Measurements from ENCODE around the gene AP3B1. TPM values are rescaled to one million over a fixed set of nuclear protein-coding genes. Genes with fewer than 3 reads are reported as not detected.
A peak's percentile ranks its signal among the peaks of the same experiment; 100 is the strongest.

The AP3B1 gene
- total RNA-seq, 1 experiment from 2014 or later, result 41.8 TPM

- H3K4me1 Mint-ChIP-seq, result peaks cover 34 to 57% of the 10 kb centered on the region in 2 experiments
- no peak overlapping the region for H3T11ph ChIP-seq (ENCODE audit: low read length)
- H3K27me3 ChIP-seq (ENCODE audit: insufficient read depth, low read length), result no peaks in the 10 kb centered on the region
Measured at GRCh38 chr5:77984587-77984986, 309.9 kb downstream of the AP3B1 start.

More at GRCh38 chr5:77984587-77984986, 309.9 kb downstream of the AP3B1 start:
- H3K9me3 ChIP-seq (ENCODE audit: control insufficient read depth, low read depth, low read length), result no peaks in the 10 kb centered on the region
- H3K27me3 Mint-ChIP-seq (ENCODE audit: low read depth), result peaks cover 60% of the 10 kb centered on the region
- H3K56ac ChIP-seq (ENCODE audit: insufficient read length, low read depth, low read length), result no peak overlapping the region
- no peaks in the 10 kb centered on the region for H3K79me1 ChIP-seq (ENCODE audit: insufficient read depth, low read depth, low read length, poor library complexity, severe bottlenecking)
- peak overlapping the region in 2 of 3 experiments; percentile 14 to 25; a peak in 2 of 7 replicates for H3K27ac Mint-ChIP-seq
- TF ChIP-seq CTCF (conservative IDR thresholded peaks at IDR 0.05), result no peak
- no peak overlapping the region for H4K5ac ChIP-seq (ENCODE audit: insufficient read length, low read depth, low read length)
- peaks cover 0 to 4% of the 10 kb centered on the region in 2 experiments; a peak in 2 of 5 replicates for H3K9me3 Mint-ChIP-seq
- H3K9ac ChIP-seq (ENCODE audit: extremely low read depth, insufficient read length, low read length), result no peak overlapping the region
- no peak overlapping the region for H2BK12ac ChIP-seq (ENCODE audit: insufficient read length, low read depth, low read length)
- H3K4ac ChIP-seq (ENCODE audit: low read depth, low read length), result no peak overlapping the region
- no peak overlapping the region for H3K27ac ChIP-seq (ENCODE audit: insufficient read length, low read depth, low read length)
- WGBS (ENCODE audit: extremely low coverage, insufficient read length, low lambda C conversion rate), result no CpG with 5 or more reads among the region's 11 CpGs
- H4K20me1 ChIP-seq (ENCODE audit: control insufficient read depth, insufficient read depth, insufficient read length), result no peaks in the 10 kb centered on the region
- no peak overlapping the region for H2BK15ac ChIP-seq (ENCODE audit: low read depth, low read length)
- H3K23ac ChIP-seq (ENCODE audit: insufficient read length, low read depth, low read length), result no peak overlapping the region
- H2BK20ac ChIP-seq (ENCODE audit: low read depth, low read length, poor library complexity, severe bottlenecking), result no peak overlapping the region
- no peak overlapping the region for H4K8ac ChIP-seq (replicated peaks; ENCODE audit: insufficient read length, low read depth, low read length)
- no peak overlapping the region for H3K4me2 ChIP-seq (ENCODE audit: insufficient read depth, insufficient read length, low read length)
- H3K23me2 ChIP-seq (ENCODE audit: insufficient read length, low read depth, low read length, poor library complexity, severe bottlenecking), result no peaks in the 10 kb centered on the region
- H2BK5ac ChIP-seq (ENCODE audit: insufficient read length, low read length), result no peak overlapping the region
- no peak overlapping the region for H3K18ac ChIP-seq (ENCODE audit: insufficient read length, low read depth, low read length)
- no peak overlapping the region for H2AK5ac ChIP-seq (ENCODE audit: insufficient read length, low read length)
- no peak overlapping the region for H4K91ac ChIP-seq (ENCODE audit: insufficient read length, low read depth, low read length)
- H2AFZ ChIP-seq (ENCODE audit: low read length), result no peak overlapping the region
- no peak overlapping the region for H3K14ac ChIP-seq (ENCODE audit: insufficient read depth, low read length)
- H3K79me2 ChIP-seq (ENCODE audit: insufficient read depth, low read length), result no peaks in the 10 kb centered on the region
- 0 out of 2 replicates have a peak, but pooled peaks cover 3% of the 10 kb centered on the region for H3K4me1 ChIP-seq (ENCODE audit: insufficient read depth, low read length)
- DNase-seq, result no peak
- no peak overlapping the region for H2BK120ac ChIP-seq (ENCODE audit: low read depth, low read length, poor library complexity, severe bottlenecking)
- H3K4me3 Mint-ChIP-seq, result peak overlapping the region in 1 of 2 experiments; percentile 12; a peak in 1 of 5 replicates
- H3K36me3 Mint-ChIP-seq (ENCODE audit: insufficient read depth in 1 of 3, low read depth in 3 of 3), result 0 out of 7 replicates have a peak, but pooled peaks cover 0 to 3% (median 0%) of the 10 kb centered on the region in 3 experiments

All from H9 (cell line).